Measurements from ENCODE around the gene KERA. TPM values are rescaled to one million over a fixed set of nuclear protein-coding genes. Genes with fewer than 3 reads are reported as not detected.

KERA gene
- total RNA-seq, 1 experiment from 2014 or later, result not detected

GRCh38 chr12:91074154-91074709, 16.4 kb upstream of the KERA start:
- no peak for DNase-seq (ENCODE audit: low read depth)

- DNase-seq (ENCODE audit: low read depth), result no peak
Observed at GRCh38 chr12:91073426-91073825, 15.6 kb upstream of the KERA start.

GRCh38 chr12:91072931-91073330, 15.1 kb upstream of the KERA start:
- DNase-seq (ENCODE audit: low read depth), result no peak

- no peak for DNase-seq (ENCODE audit: low read depth)
Observed at GRCh38 chr12:91070936-91071335, 13.1 kb upstream of the KERA start.

GRCh38 chr12:91065396-91065795, 7.6 kb upstream of the KERA start:
- no peak for DNase-seq (ENCODE audit: low read depth)

GRCh38 chr12:91064640-91065039, 6.8 kb upstream of the KERA start:
- no peak for DNase-seq (ENCODE audit: low read depth)

- DNase-seq (ENCODE audit: low read depth), result no peak
Observed at GRCh38 chr12:91061091-91061490, 3.3 kb upstream of the KERA start.

- no peak for DNase-seq (ENCODE audit: low read depth)
Observed at GRCh38 chr12:91059211-91059610, 1.4 kb upstream of the KERA start.

- DNase-seq (ENCODE audit: low read depth), result no peak
Observed at GRCh38 chr12:91058786-91059185, 962 bp upstream of the KERA start.

- DNase-seq (ENCODE audit: low read depth), result no peak
Observed at GRCh38 chr12:91056488-91056887, 1.3 kb downstream of the KERA start.

GRCh38 chr12:91055976-91056375, 1.8 kb downstream of the KERA start:
- no peak for DNase-seq (ENCODE audit: low read depth)

GRCh38 chr12:91053951-91054715, 3.7 kb downstream of the KERA start:
- peak; percentile 45 for DNase-seq (ENCODE audit: low read depth)

GRCh38 chr12:91052026-91052425, 5.8 kb downstream of the KERA start:
- no peak for DNase-seq (ENCODE audit: low read depth)

GRCh38 chr12:91044586-91044985, 13.2 kb downstream of the KERA start:
- no peak for DNase-seq (ENCODE audit: low read depth)

- DNase-seq (ENCODE audit: low read depth), result no peak
Observed at GRCh38 chr12:91043408-91043807, 14.4 kb downstream of the KERA start.

- peak; percentile 28 for DNase-seq (ENCODE audit: low read depth)
Observed at GRCh38 chr12:91040096-91040755, 17.6 kb downstream of the KERA start.

GRCh38 chr12:91037276-91037675, 20.5 kb downstream of the KERA start:
- DNase-seq (ENCODE audit: low read depth), result no peak

- DNase-seq (ENCODE audit: low read depth), result no peak
Observed at GRCh38 chr12:91033251-91033650, 24.6 kb downstream of the KERA start.

- peak; percentile 79 for DNase-seq (ENCODE audit: low read depth)
Observed at GRCh38 chr12:91023326-91024004, 34.4 kb downstream of the KERA start.

GRCh38 chr12:91021076-91021475, 36.7 kb downstream of the KERA start:
- DNase-seq (ENCODE audit: low read depth), result no peak

- DNase-seq (ENCODE audit: low read depth), result no peak
Observed at GRCh38 chr12:91019455-91019854, 38.4 kb downstream of the KERA start.

- no peak for DNase-seq (ENCODE audit: low read depth)
Observed at GRCh38 chr12:91017511-91018263, 40.1 kb downstream of the KERA start.
